Neuronal stem cell (in vitro differentiated cells): ENCODE data around the gene ASIC1.

Experiments
- DNase-seq: peaks from one replicate; pipeline ENCODE4 v3.0.0-alpha.2; 2013; ENCODE audit warnings: low spot score
- H2AFZ ChIP-seq: one replicate; pipeline ENCODE4 v1.6.1; 2013; ENCODE audit warnings: mild to moderate bottlenecking, low read length, inconsistent platforms
- H2AK5ac ChIP-seq: 2 replicates; pipeline ENCODE4 v1.6.1; 2013; ENCODE audit warnings: low read depth, mild to moderate bottlenecking, inconsistent platforms, low read length, moderate library complexity, mixed read lengths
- H2BK120ac ChIP-seq: 2 replicates; pipeline ENCODE4 v1.6.1; 2013; ENCODE audit warnings: low read depth, mild to moderate bottlenecking, inconsistent platforms, low read length, moderate library complexity, mixed read lengths
- H2BK12ac ChIP-seq: one replicate; pipeline ENCODE4 v1.6.1; 2013; ENCODE audit warnings: low read length, inconsistent platforms
- H2BK15ac ChIP-seq: 2 replicates; pipeline ENCODE4 v1.6.1; 2013; ENCODE audit warnings: mild to moderate bottlenecking, low read length, inconsistent platforms, mixed read lengths
- H2BK5ac ChIP-seq: one replicate; pipeline ENCODE4 v1.6.1; 2013; ENCODE audit warnings: inconsistent platforms, mild to moderate bottlenecking, low read length, moderate library complexity
- H3K14ac ChIP-seq: one replicate; pipeline ENCODE4 v1.6.1; 2013; ENCODE audit warnings: low read length, inconsistent platforms
- H3K18ac ChIP-seq: 2 replicates; pipeline ENCODE4 v1.6.1; 2013; ENCODE audit warnings: low read length, inconsistent platforms
- H3K23ac ChIP-seq: 2 replicates; pipeline ENCODE4 v1.6.1; 2013; ENCODE audit warnings: low read depth, mild to moderate bottlenecking, mixed read lengths, low read length, inconsistent platforms; ENCODE audit not compliant: poor library complexity
- H3K27ac ChIP-seq: replicated peaks from 3 replicates; pipeline ENCODE4 v1.5.1; 2013; ENCODE audit warnings: low read length, inconsistent platforms
- H3K27me3 ChIP-seq, 3 experiments: 2 replicates each; pipeline ENCODE4 v1.6.1; 2013; ENCODE audit warnings: low read length in 3 of 3, mild to moderate bottlenecking in 2 of 3, inconsistent platforms in 1 of 3, low read depth in 1 of 3, mixed read lengths in 1 of 3, moderate library complexity in 1 of 3; ENCODE audit not compliant: control insufficient read depth in 3 of 3, insufficient read depth in 3 of 3
- H3K36me3 ChIP-seq, 2 donors: replicated peaks in 1 of 2; 2 replicates each; pipeline ENCODE4 v1.6.1; 2013; ENCODE audit warnings: low read length in 2 of 2; ENCODE audit not compliant: control insufficient read depth in 2 of 2, insufficient read depth in 2 of 2
- H3K4ac ChIP-seq: 2 replicates; pipeline ENCODE4 v1.6.1; 2013; ENCODE audit warnings: inconsistent platforms, mild to moderate bottlenecking, low read length, moderate library complexity
- H3K4me1 ChIP-seq, 2 donors: 1 replicate in 1 of 2; 2 replicates in 1 of 2; pipeline ENCODE4 v1.6.1; 2013; ENCODE audit warnings: low read length in 2 of 2, low read depth in 1 of 2; ENCODE audit not compliant: control insufficient read depth in 2 of 2, insufficient read depth in 1 of 2
- H3K4me2 ChIP-seq: one replicate; pipeline ENCODE4 v1.6.1; 2013; ENCODE audit warnings: mild to moderate bottlenecking, low read length, inconsistent platforms; ENCODE audit not compliant: insufficient read depth, poor library complexity, severe bottlenecking
- H3K4me3 ChIP-seq, 2 donors: 2 replicates each; pipeline ENCODE4 v1.5.1; 2013; ENCODE audit warnings: low read length in 2 of 2, mild to moderate bottlenecking in 2 of 2, inconsistent platforms in 1 of 2, moderate library complexity in 1 of 2
- H3K79me1 ChIP-seq: one replicate; pipeline ENCODE4 v1.6.1; 2013; ENCODE audit warnings: low read depth, mild to moderate bottlenecking, inconsistent platforms, low read length, moderate library complexity
- H3K9ac ChIP-seq: one replicate; pipeline ENCODE4 v1.6.1; 2013; ENCODE audit warnings: mild to moderate bottlenecking, low read depth, low read length, inconsistent platforms; ENCODE audit not compliant: poor library complexity
- H3K9me3 ChIP-seq, 2 donors: replicated peaks in 1 of 2; 2 replicates each; pipeline versions ENCODE3 to v1.6.1; 2013; ENCODE audit warnings: low read length in 2 of 2, mild to moderate bottlenecking in 2 of 2, inconsistent platforms in 1 of 2, low read depth in 1 of 2, mixed read lengths in 1 of 2, moderate library complexity in 1 of 2; ENCODE audit not compliant: control insufficient read depth in 2 of 2, insufficient read depth in 1 of 2
- H4K8ac ChIP-seq: one replicate; pipeline ENCODE4 v1.6.1; 2013; ENCODE audit warnings: low read depth, mild to moderate bottlenecking, inconsistent platforms, low read length, moderate library complexity
- H4K91ac ChIP-seq: one replicate; pipeline ENCODE4 v1.6.1; 2013; ENCODE audit warnings: low read length, low read depth, mild to moderate bottlenecking, inconsistent platforms; ENCODE audit not compliant: poor library complexity
- WGBS, 2 donors: extraction: QIAGEN DNeasy Blood & Tissue Kit; methylation state at CpG; one replicate each; pipeline ENCODE4 v1.1.7; 2013; ENCODE audit warnings: missing lambda C conversion rate in 2 of 2, mixed read lengths in 1 of 2; ENCODE audit not compliant: insufficient read length in 2 of 2, insufficient replicate concordance in 1 of 2; ENCODE audit errors: extremely low coverage in 2 of 2; 5-methylcytosine and 5-hydroxymethylcytosine counted together

The ASIC1 gene

GRCh38 chr12:50104417-50105366, 47.3 kb downstream of the ASIC1 start:
- no CpG with 5 or more reads among the region's 14 CpGs for WGBS, 2 donors
- H3K18ac ChIP-seq = peak overlapping the region; percentile 57
- no peak overlapping the region for H2BK12ac ChIP-seq
- H4K8ac ChIP-seq = peak overlapping the region; percentile 84
- H3K4me2 ChIP-seq = no peak overlapping the region
- no peak overlapping the region for H3K27ac ChIP-seq
- peak overlapping the region; percentile 47 for H3K23ac ChIP-seq
- no peak for DNase-seq
- H3K14ac ChIP-seq = peak overlapping the region; percentile 67
- no peak overlapping the region for H3K4me3 ChIP-seq
- no peak overlapping the region for H2BK15ac ChIP-seq
- no peak overlapping the region for H2BK120ac ChIP-seq
- H3K9me3 ChIP-seq = peaks cover 0 to 1% of the 10 kb centered on the region in 2 donors
- H3K36me3 ChIP-seq = peaks cover 6 to 30% of the 10 kb centered on the region in 2 donors
- no peak overlapping the region for H4K91ac ChIP-seq
- no peaks in the 10 kb centered on the region for H3K79me1 ChIP-seq
- no peak overlapping the region for H3K4ac ChIP-seq
- no peak overlapping the region for H3K9ac ChIP-seq
- H2AFZ ChIP-seq = no peak overlapping the region
- H2BK5ac ChIP-seq = no peak overlapping the region
- peaks cover 4 to 11% of the 10 kb centered on the region in 2 donors for H3K4me1 ChIP-seq
- peak overlapping the region; percentile 20 for H2AK5ac ChIP-seq
- no peaks in the 10 kb centered on the region for H3K27me3 ChIP-seq

GRCh38 chr12:50105913-50106450, 48.6 kb downstream of the ASIC1 start:
- WGBS, 2 donors = no CpG with 5 or more reads among the region's 12 CpGs
- no peaks in the 10 kb centered on the region for H3K79me1 ChIP-seq
- no peak overlapping the region for H4K8ac ChIP-seq
- no peak overlapping the region for H2AK5ac ChIP-seq
- H2BK5ac ChIP-seq = no peak overlapping the region
- no peak for DNase-seq
- no peak overlapping the region for H3K27ac ChIP-seq
- H3K9me3 ChIP-seq = peaks cover 0 to 1% of the 10 kb centered on the region in 2 donors
- H3K4me1 ChIP-seq = peaks cover 17 to 24% of the 10 kb centered on the region in 2 donors
- H3K18ac ChIP-seq = no peak overlapping the region
- no peak overlapping the region for H3K9ac ChIP-seq
- no peaks in the 10 kb centered on the region for H3K27me3 ChIP-seq
- H3K4me3 ChIP-seq = no peak overlapping the region
- H4K91ac ChIP-seq = no peak overlapping the region
- no peak overlapping the region for H2AFZ ChIP-seq
- peaks cover 0 to 18% of the 10 kb centered on the region in 2 donors for H3K36me3 ChIP-seq
- H2BK12ac ChIP-seq = no peak overlapping the region
- H3K4me2 ChIP-seq = no peak overlapping the region
- H2BK15ac ChIP-seq = no peak overlapping the region
- no peak overlapping the region for H3K23ac ChIP-seq
- H3K14ac ChIP-seq = peak overlapping the region; percentile 11
- no peak overlapping the region for H2BK120ac ChIP-seq
- no peak overlapping the region for H3K4ac ChIP-seq

- H3K18ac ChIP-seq = no peak overlapping the region
- H2AFZ ChIP-seq = no peak overlapping the region
- H3K27ac ChIP-seq = no peak overlapping the region
- H3K36me3 ChIP-seq = peaks cover 0 to 11% of the 10 kb centered on the region in 2 donors
- H3K4me1 ChIP-seq = peaks cover 20 to 26% of the 10 kb centered on the region in 2 donors
- H3K9me3 ChIP-seq = peaks cover 0 to 1% of the 10 kb centered on the region in 2 donors
- no peak overlapping the region for H3K14ac ChIP-seq
- no peak overlapping the region for H3K4me2 ChIP-seq
- H3K27me3 ChIP-seq = no peaks in the 10 kb centered on the region
- H2BK12ac ChIP-seq = no peak overlapping the region
- no peak for DNase-seq
- H2BK120ac ChIP-seq = no peak overlapping the region
- H3K4ac ChIP-seq = no peak overlapping the region
- no peak overlapping the region for H3K9ac ChIP-seq
- H4K8ac ChIP-seq = no peak overlapping the region
- H2AK5ac ChIP-seq = no peak overlapping the region
- H2BK15ac ChIP-seq = no peak overlapping the region
- no peak overlapping the region for H2BK5ac ChIP-seq
- no CpG with 5 or more reads among the region's 3 CpGs for WGBS, 2 donors
- no peak overlapping the region for H3K23ac ChIP-seq
- no peak overlapping the region for H4K91ac ChIP-seq
- no peak overlapping the region for H3K4me3 ChIP-seq
- H3K79me1 ChIP-seq = no peaks in the 10 kb centered on the region
These were observed 49.5 kb downstream of the ASIC1 start for GRCh38 chr12:50106907-50107306.
